Stimulated activated CD8-positive, alpha-beta memory T cell treated with anti-CD3 and anti-CD28 coated beads, Interleukin-15, amount 100 ng/mL, for 1 hour (primary cell): ENCODE results near the gene PFDN1.

ENCODE experiments used
- DNase-seq: peaks from one replicate; pipeline ENCODE4 v3.0.0-alpha.2; 2020; ENCODE audit warnings: low read depth

Gene PFDN1

DNA sequence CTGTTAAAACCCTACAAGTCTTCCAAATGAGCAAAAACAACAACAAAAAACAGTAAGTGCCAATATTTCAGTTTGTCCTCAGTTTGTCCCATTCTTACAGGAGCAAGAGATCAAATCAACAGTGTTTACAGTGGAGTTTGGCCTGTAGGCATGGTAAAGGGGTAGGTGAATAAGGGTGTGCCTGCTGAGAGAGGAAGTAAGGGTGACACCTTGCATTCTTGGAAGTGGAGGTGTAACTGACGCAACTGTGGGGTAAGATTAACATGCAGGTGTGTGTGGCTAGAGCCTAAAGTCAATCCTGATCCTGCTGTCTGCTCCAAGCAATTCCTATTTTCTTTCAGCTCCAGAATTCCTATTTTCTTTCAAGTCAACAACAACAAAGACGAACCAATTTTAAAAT, 43.4 kb downstream of the PFDN1 start:
- DNase-seq: no peak

DNA sequence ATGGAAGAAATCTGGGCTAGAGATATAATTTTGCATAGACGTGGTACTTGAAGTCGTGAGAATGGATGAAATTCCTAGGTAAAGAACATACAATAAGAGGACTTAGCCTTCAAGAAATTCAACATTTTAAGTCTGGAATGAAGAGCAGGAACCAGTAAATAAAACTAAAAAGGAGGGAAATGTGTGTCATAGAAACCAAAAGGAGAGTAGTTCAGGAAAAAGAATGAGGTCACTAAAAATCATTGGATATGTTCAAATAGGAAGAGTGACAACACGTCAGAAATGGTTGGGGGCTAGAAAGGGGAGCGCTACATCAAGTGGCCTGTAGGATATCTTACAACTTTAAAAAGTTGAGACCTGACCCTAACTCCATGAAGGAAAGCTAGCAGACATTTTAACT, 44.0 kb downstream of the PFDN1 start:
- DNase-seq: no peak

DNA sequence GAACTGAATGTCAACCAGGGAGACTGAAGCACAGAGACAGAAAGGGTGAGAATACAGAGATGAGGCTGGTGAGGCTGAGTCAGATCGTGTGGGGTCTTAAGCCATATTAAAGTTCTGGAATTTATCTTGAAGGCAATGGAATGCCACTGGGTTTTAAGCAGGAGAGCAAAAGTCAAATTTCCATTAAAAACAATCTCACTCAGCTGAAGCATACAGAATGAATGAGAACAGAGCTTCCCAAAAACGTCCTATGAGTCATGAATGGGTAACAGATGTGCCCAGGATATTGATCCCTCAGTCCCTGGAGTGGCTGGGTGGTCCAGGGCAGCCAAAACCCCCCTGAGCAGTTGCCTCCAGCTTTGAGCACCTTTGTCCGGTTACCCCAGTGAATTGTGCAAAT, 44.9 kb downstream of the PFDN1 start:
- no peak for DNase-seq

DNA sequence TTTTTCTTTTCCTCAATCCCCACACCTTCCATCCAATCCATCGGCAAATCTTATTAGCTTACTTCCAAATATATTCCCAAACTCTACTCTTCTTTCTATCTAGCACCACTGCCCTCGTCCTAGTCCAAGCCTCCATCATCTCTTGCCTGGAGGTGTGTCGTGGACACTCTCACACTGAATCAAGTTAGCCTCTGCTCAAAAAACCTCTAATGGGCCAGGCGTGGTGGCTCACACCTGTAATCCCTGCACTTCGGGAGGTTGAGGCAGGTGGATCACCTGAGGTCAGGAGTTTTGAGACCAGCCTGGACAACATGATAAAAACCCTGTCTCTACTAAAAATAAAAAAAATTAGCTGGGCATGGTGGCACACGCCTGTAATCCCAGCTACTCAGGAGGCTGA, 46.2 kb downstream of the PFDN1 start:
- DNase-seq: no peak

DNA sequence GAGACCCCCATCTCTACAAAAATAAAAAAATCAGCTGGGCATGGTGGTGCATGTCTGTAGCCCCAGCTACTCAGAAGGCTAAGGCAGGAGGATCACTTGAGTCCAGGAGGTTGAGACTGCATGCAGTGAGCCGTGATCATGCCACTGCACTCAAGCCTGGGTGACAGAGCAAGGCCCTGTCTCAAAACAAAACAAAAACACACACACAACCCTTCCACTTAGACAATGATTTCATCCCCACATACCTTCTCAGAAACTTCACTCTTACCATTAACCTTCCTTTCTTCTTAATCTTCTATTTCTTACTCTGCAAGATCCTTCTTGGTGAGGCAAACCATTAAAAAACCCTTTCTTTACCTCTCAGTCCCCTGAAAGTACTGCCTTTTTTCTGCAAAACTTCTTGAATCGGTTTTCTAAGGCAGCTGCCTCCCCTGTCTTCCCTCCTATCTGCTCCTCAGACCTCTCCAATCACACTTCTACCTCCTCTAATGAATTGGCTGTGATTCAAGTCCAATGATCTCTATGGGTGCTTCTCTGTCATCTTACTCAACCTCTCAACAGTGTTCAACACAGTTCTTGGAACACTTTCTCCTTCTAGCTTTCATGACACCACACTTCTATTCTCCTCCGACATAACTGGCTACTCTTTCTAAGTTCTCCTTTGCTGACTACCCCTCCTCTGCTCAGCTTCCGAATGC, 47.3 kb downstream of the PFDN1 start:
- DNase-seq: no peak

DNA sequence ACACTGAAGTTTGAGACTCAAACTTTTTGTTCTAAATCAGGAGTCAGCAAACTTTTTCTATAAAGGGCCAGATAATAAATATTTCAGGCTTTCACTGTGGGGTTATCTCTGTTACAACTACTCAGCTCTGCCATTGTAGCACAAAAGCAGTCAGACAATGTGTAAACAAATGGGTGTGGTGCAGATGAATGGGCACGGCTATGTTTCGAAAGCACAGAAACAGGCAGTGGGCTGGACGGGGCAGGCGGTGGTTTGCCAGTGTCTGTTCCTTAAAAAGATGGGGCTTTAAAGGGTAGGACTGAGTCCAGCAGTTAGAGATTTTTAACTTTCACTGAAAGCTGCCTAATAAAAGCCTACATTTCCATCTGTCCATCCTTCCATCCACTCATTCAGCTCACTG, 48.9 kb downstream of the PFDN1 start:
- DNase-seq: no peak

DNA sequence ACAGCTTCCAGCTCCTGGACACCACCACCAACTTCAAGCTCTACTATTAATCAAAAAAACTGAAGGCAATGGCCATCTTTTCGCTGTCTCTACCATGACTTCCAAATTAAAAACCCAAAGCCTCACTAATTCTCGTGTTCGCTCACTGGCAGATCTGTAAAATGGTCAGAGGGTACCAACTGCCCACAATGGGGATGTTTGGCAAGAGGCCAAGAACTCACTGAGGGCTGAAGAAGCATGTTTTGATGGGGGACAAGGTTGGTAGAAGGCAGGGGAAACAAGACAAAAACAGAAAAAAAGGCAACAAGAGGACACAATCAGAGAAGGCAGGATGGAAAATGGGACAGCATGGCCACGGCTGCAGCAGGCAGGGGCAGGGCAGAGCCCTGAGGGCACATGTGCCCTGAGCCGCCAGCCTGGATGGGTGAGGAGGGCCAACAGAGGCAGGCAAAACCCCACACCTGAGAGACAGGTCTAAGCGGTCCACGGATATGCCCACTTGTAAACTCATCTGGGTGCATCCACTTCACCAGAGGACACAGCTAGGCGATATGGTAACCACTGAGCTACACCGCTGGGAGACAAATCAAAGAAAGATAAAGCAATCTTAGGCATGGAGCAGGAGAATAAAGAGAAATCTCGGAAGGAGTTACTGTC, 50.3 kb downstream of the PFDN1 start:
- no peak for DNase-seq

DNA sequence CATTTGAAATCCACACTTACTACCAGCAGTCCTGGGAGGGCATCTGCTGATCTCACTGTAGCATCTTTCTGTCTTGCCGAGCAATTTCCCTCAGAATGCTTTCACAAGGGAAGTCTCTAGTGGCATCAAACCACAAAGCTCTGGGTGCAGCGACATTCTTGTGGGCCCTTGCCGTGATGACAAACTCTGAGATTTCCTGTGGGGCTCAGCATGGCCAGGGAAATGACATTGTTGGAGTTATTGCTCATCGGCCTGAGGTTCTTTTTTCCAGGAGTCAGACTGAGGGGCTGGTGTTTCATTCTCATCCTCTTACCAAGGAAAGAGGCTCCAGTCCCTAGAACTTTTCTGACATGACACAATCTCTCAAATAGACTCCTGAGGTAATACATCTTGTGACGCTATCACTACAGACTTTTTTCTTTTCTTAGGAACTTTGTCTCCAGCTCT, 51.4 kb downstream of the PFDN1 start:
- no peak for DNase-seq

DNA sequence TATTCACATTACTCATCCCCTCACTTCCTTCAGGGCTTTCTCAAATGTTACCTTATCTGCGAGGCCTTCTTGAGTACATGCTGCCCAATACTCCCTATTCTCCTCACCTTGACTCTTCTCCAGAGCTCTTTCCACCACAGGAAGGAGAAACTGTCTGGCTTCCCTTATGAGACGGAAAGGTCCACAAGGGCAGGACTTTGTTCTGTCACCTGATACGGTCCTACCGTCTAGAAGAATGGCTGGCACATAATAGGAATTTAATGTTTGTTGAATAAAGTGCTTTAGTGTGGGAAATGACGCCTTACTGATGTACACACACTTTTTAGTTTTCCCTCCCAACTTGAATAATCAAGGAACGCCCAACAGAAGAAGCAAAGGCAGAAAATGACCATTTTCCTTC, 52.5 kb downstream of the PFDN1 start:
- DNase-seq: no peak

DNA sequence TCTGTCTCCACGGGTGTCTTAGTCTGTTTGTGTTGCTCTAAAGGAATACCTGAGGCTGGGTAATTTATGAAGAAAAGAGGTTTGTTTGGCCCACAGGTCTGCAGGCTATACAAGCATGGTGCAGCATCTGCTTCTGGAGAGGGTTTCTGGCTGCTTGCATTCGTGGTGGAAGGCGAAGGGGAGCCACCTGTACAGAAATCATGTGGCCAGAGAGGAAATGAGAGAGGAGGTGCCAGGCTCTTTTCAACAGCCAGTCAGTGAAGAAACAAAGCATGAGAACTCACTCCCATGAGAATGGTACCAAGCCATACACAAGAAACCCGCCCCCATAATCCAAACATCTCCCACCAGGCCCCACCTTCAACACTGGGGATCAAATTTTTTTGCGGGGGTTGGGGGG, 53.4 kb downstream of the PFDN1 start:
- no peak for DNase-seq

DNA sequence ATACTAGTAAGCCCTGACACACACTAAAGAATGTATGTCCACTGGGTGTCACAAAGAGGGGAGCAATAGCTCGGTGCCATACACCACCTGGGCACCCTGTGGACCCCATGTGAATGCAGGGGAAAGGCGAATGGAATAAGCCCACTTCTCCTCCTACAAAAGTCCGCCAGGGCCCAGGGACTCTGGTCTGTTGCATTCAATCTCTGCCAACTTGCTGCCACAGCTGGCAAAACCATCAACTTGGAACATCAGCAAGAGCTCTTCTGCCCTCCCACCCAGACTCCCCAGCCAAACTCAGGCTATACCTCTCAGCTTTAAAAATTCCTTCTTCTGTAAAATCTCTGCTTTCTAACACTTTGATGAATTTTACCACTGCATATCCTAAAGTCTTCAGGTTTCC, 54.5 kb downstream of the PFDN1 start:
- no peak for DNase-seq

DNA sequence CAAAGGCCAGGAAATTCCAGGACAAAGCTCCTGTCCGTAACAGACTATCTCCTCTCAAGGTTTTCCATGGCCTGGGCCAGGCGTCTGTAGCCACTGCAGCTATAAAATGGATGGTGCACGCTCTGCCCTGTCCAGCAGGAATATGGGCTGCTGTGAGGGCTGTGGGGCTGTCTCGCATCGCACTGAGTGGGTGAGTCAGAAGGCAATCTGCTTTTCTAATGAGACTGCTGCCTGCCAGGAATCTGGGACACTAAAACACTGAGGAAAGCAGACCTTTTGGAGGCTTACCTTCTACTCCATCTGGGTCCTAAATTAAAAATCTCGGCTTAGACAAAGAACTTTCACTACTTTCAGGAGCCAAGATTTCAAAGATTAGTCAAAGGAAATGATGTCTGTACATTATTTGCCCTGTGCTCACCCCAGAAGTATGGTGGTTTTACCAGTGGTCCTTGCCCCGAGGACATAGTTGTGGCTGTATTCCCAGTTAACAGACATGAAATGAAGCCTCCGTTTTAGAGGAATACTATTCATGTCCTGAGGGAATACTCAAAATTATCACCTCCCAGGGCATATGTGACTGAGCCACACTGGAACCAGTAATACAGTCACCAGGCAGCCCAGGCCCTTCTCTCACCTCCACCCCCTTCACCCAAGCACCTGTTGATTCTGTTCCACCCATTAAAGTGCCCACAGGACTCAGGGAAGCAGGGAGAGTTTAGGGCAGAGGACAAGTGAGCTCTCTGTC, 56.4 kb downstream of the PFDN1 start:
- DNase-seq: no peak

DNA sequence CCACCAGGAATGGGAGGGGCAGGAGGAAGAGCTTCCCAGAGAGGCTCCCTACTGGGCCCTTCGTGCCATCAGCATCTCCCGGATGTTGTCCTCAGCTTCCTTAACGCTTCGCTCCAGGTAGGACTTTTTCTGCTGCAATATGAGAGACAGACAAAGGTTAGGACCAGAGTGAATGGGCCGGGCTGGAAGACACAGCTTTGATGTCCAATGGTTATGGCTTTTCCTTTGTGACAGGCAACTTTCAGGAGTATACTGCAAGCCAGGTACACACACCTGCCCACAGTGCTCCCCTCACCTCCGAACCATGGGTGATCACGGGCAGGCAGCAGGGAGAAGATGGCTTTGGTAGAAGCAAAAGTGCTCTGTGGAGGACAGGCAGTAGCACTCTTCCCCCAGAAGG, 57.0 kb downstream of the PFDN1 start:
- DNase-seq: no peak

DNA sequence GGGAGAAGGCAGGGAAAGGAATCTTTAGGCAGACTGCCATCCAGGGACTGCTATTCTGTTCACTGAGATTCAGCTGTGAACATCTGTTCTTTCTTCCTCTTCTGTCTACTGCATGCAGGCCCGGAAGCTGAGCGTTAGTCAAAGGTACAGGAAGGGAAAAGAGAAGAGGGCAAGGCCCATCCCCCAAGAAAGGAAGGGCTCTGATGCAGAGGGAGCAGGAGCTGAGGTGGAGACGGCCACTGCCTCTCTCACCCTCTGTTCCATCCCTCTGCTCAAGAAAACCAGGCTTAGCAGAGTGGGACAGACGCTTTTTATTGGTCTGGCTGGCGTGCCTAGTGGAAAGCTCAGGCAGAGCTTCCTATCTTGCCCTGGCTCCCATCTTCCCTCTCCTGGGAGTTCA, 57.6 kb downstream of the PFDN1 start:
- no peak for DNase-seq

DNA sequence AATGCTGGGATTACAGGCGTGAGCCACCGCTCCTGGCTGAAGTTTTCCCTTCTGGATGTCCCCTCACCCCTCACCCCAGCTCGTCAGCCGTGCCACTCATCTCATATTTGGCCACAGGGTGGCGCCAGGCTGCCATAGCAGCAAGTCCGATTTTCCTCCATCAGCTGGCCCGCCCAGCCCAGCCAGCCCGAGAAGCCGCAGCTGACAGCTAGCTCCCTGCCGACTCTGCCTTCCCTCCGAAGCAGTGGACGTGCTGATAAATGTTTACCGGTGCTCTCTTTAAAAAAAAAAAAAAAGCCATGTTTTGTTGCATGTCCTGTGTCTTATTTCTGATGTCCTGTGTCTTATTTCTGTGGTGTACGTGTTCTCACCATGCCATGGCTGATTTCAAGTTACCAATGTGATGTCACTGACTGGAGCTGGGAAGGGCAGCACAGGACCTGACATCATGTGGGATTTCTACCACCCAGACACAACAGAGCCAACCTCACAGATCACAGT, 58.3 kb downstream of the PFDN1 start:
- peak; percentile 51 for DNase-seq

DNA sequence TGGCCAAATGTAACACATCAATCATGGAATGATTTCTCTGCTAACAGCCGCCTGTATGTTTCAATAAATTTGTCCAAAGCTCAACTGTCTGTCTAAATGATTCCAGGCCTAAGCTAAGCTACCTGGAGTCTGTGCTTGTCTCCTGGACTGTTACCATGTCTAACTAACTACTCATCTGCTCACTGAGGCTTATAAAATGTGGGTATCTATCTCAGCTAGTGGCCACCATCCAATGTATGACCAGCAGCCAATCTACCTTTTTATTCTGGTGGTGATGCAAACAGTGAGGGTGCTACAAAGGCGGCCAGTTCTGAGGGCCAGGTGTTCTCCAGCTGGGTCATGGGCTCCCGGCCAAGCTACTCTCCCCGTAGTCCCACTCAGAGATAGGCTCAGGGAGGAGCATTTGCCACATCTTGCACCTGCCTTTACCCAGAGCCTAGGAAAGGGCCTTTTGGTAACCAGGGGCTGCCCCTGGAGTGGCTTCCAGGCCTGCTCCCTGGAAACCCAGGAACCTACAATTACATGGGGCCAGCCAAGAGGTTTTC, 59.1 kb downstream of the PFDN1 start:
- no peak for DNase-seq

DNA sequence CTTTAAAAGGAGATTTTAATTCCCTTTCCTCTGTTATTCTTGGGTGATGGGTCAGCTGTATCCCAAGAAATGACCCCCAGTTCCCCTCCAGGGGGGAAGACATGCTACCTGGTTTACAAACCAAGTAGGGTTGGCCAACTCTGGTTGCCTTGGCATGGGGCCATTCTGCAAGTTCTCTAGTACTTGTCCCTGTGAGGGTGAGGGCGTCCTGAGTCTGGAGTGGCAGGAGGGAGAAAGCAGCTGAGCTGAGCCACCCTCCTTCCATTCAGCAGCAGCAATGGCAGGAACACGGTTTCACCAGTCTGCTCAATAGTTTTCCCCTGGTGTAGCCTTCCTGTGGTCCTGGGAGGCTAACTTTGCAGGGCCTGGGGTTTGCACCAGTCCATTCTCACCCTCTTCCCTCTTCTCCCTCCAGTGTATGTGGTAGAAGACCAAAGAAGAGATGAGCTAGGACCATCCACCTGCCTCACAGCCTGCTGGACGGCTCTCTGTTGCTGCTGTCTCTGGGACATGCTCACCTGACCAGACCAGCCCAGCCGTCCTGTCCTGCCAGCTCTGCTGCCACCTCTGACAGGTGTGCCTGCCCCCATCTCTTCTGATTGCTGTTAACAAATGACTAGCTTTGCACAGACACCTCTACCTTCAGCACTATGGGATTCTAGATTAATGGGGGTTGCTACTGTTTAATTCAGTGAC, 59.9 kb downstream of the PFDN1 start:
- no peak for DNase-seq

DNA sequence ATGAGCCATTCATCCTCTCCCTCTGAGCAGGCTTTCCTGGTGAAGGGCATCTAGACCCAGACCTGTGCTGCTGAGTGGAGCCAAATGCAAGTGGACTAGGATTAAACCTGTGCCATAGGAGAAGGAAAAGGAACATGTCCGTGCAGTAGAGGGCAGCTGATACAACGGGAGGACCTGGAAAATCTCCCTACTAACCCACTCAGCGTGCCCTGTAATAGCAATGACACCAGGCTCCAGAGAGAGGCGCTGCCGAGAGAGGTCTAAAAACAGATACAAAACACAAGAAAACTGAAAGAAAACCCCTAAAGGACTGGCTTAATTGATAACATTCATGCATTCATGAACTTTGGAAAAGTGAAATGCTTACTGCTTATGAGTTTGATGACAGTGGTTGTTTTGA, 60.8 kb downstream of the PFDN1 start:
- no peak for DNase-seq

DNA sequence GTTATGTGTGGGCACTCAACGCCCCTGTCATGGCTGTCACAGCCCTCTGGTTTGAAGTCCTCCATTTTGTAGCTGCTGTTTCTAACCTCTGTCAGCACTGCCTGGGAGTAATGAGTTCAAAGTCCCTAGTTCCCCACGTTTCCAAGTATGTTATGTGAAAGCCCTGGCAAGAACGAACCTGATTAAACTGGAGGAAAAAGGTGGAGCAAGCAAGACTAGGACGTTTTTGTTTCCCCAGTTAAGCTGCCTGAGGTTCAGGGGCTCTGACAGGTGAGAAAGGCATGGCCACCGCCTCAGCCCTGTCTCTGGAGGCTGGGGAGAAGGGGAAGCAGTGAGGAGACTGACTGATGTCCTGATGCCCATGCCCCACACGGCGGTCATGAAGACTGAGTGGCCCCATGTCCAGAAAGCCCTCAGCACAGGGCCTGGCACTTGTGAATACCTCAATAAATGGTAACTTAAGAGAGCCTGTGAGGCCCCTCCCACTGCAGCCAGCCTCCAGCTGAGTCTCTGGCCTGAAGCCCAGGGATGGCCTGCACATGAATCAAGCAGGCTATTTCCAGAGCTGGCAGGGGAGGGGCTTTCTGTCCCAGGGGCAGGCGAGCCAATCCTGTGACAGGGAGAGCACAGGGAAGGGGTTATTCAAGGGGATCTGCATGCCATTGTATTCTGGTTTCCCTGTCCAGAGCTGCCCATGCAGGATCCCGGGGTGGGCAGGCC, 61.8 kb downstream of the PFDN1 start:
- DNase-seq: no peak

DNA sequence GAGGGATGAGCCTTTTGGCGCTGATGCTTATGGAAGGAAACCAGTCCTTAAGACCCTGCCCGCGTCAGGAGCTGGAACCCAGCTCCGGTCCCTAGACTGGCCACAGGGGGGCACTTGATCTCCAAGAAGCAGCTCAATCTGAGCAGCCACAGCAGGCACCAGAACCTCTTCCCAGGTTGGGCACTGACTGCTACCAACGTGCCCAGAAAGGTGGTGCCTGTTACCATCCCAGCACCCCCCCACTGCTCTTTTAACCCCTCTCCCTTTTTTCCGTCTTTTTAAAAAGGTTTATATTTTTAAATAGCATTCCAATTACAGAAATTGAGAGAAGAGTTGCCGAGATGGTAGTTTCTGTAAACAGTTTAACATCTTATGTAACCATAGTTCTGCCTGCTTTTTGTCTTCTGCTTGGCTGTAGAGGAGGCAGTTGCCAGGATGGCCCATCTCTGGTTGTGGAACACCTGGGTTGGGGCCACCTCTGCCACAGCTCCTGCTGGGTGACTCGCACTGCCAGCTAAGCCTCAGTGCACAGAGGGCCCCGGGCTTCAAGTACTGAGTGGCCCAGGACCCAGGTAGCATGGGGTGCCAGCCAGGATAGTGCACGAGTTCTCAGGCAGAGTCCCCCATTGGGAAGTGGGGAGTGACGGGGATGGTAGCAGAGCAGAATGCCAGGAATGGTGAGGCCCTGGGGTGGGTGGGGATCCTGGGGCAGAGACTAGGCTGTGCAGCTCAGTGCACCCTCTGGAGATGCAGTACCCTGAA, 62.8 kb downstream of the PFDN1 start:
- peak; percentile 20 for DNase-seq

DNA sequence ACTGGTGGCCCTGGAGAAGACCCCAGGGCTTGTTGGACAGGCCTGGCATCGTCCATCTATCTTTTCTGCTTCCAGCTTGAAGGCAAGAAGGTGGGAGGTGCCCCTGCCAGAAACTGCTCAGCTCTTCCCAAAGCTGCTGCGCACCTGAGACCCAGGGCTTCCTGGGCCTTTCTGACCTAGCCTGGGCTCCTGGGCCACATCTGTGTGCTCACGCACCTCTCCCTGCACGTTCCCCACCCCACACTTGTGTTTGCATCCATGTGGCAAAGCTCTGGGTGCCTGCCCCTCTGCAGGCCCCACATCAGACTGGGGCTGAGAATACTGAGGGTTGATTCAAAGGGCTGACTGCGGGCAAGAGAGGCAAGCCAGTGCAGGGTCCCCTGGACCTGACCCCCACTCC, 63.4 kb downstream of the PFDN1 start:
- no peak for DNase-seq
